Peyer's patch (tissue), 4 donors: ENCODE results near the gene STAM.

Experiments used
- POLR2A ChIP-seq, 2 donors: fragments of 450-650 bp; IDR thresholded peaks; one replicate each; pipeline ENCODE4 v1.5.1; 2017; ENCODE audit warnings: antibody characterized with exemption in 2 of 2, mild to moderate bottlenecking in 2 of 2, moderate library complexity in 2 of 2
- TF ChIP-seq, protein P1 (sequence below), 6 experiments: fragments of 450-650 bp in 4 of 6; fragments of 200-600 bp in 2 of 6; sonication (generic) in 1 of 6; IDR thresholded peaks; one replicate each; pipeline ENCODE4 v1.5.1; 2017 to 2019; ENCODE audit warnings: antibody characterized with exemption in 6 of 6, mild to moderate bottlenecking in 3 of 6, moderate library complexity in 1 of 6

- TF ChIP-seq, protein P1, sequence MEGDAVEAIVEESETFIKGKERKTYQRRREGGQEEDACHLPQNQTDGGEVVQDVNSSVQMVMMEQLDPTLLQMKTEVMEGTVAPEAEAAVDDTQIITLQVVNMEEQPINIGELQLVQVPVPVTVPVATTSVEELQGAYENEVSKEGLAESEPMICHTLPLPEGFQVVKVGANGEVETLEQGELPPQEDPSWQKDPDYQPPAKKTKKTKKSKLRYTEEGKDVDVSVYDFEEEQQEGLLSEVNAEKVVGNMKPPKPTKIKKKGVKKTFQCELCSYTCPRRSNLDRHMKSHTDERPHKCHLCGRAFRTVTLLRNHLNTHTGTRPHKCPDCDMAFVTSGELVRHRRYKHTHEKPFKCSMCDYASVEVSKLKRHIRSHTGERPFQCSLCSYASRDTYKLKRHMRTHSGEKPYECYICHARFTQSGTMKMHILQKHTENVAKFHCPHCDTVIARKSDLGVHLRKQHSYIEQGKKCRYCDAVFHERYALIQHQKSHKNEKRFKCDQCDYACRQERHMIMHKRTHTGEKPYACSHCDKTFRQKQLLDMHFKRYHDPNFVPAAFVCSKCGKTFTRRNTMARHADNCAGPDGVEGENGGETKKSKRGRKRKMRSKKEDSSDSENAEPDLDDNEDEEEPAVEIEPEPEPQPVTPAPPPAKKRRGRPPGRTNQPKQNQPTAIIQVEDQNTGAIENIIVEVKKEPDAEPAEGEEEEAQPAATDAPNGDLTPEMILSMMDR (IDR thresholded peaks at IDR 0.05), result no peak
- no peak for TF ChIP-seq POLR2A (IDR thresholded peaks at IDR 0.05)
These were observed 54.7 kb downstream of the STAM start for GRCh38 chr10:17698696-17699095.
